ENCODE data around the gene TRABD2B. TPM values are rescaled to one million over a fixed set of nuclear protein-coding genes. Genes with fewer than 3 reads are reported as not detected.

TRABD2B gene
- total and polyA plus RNA-seq, 2 experiments from 2014 or later: not detected

DNA sequence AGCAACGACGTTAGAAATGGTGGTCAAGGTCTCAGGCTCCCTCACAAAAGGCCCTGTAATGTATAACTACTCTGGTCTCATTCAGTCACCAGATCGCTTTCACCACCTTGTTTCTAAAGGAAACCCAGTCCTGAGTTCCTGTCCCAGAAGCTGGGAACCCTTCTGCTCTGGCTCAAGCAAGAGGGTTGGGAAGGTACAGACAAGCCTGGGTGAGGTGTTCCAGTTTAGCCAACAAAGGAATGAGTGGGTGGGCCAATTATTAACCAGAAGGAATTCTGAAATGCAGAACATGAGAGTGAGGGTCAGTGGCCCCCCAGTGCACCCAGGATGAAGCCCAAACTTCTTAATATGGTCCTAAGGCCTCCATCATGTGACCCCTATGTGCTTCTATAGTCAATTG, 17.5 kb downstream of the TRABD2B start:
- Histone ChIP-seq H2AFZ (no peak overlapping the region), H3K27ac (no peak overlapping the region), H3K27me3 (replicated peaks; ENCODE audit: insufficient read depth) (no peaks in the 10 kb centered on the region), H3K9me2 (ENCODE audit: insufficient read depth) (no peaks in the 10 kb centered on the region), H3K4me2 (ENCODE audit: unreplicated experiment) (no peak overlapping the region), H3K4me3 (no peak overlapping the region), H3F3A (ENCODE audit: insufficient read depth) (no peaks in the 10 kb centered on the region), H4K20me1 (ENCODE audit: insufficient read depth) (no peaks in the 10 kb centered on the region), H3K36me3 (ENCODE audit: low read depth) (no peaks in the 10 kb centered on the region), H3K9ac (no peak overlapping the region), H3K4me1 (ENCODE audit: insufficient read depth) (no peaks in the 10 kb centered on the region), H3K79me2 (ENCODE audit: insufficient read depth) (no peaks in the 10 kb centered on the region), H3K9me3 (ENCODE audit: low read depth) (no peaks in the 10 kb centered on the region)
- in situ Hi-C loops (cut with MboI): no loop called here
- WGBS, 2 experiments (ENCODE audit: low coverage in 1 of 2, low lambda C conversion rate in 2 of 2, missing lambda C conversion rate in 2 of 2): 83 to 88% methylated on average over 3 of the region's 3 CpGs
- no peak for TF ChIP-seq EZH2phosphoT487 (IDR thresholded peaks at IDR 0.05; ENCODE audit: insufficient read depth, low read depth)
- no peak for TF ChIP-seq EZH2 (IDR thresholded peaks at IDR 0.05; ENCODE audit: insufficient read depth, poor library complexity, severe bottlenecking)
- no peak for DNase-seq

DNA sequence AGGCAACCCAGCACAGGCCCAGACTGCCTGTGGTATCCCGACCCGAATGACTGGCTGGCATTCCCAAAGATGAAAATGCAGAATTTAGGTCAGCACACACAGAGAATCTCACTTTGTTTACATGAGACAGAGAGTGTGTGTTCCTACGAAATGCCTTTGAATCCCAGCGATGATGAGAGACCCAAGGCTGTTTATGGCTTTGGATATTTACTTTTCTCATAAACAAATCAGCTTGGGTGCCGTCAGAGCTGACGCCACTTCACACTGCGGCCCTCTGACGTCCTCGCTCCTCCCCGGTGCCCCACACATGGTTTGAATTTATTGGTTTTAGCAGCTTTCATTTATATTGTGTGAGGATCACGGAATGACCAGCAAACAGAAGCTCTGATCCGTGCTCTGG, 18.7 kb downstream of the TRABD2B start:
- in situ Hi-C loops (cut with MboI): no loop called here
- Histone ChIP-seq H4K20me1 (ENCODE audit: insufficient read depth) (no peaks in the 10 kb centered on the region), H3K4me3 (no peak overlapping the region), H2AFZ (no peak overlapping the region), H3K27ac (no peak overlapping the region), H3K9me3 (ENCODE audit: low read depth) (no peaks in the 10 kb centered on the region), H3K4me2 (ENCODE audit: unreplicated experiment) (no peak overlapping the region), H3K36me3 (ENCODE audit: low read depth) (no peaks in the 10 kb centered on the region), H3K4me1 (ENCODE audit: insufficient read depth) (no peaks in the 10 kb centered on the region), H3K27me3 (replicated peaks; ENCODE audit: insufficient read depth) (no peaks in the 10 kb centered on the region), H3K79me2 (ENCODE audit: insufficient read depth) (no peaks in the 10 kb centered on the region), H3F3A (ENCODE audit: insufficient read depth) (no peaks in the 10 kb centered on the region), H3K9me2 (ENCODE audit: insufficient read depth) (no peaks in the 10 kb centered on the region), H3K9ac (no peak overlapping the region)
- TF ChIP-seq EZH2 (IDR thresholded peaks at IDR 0.05; ENCODE audit: insufficient read depth, poor library complexity, severe bottlenecking) (no peak), EZH2phosphoT487 (IDR thresholded peaks at IDR 0.05; ENCODE audit: insufficient read depth, low read depth) (no peak)
- WGBS, 2 experiments (ENCODE audit: low coverage in 1 of 2, low lambda C conversion rate in 2 of 2, missing lambda C conversion rate in 2 of 2): 18 to 21% methylated on average over 12 of the region's 12 CpGs
- peak; percentile 29 for DNase-seq

DNA sequence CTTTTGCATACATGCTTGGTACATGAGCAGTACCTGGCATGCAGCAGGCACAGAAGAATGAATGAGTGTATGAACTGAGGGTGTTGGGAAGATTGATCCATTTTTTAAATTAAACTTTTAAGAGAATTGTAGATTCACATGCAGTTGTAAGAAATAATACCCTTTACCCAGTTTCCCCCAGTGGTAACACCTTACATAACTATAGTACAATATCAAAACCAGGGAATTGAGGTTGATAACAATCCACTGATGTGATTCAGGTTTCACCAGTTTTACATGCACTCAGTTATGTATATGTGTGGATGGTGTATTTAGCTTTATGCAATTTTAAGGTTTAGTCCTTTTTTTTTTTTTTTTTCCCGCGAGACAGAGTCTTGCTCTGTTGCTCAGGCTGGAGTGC, 20.5 kb downstream of the TRABD2B start:
- WGBS, 2 experiments (ENCODE audit: low coverage in 1 of 2, low lambda C conversion rate in 2 of 2, missing lambda C conversion rate in 2 of 2): 87 to 90% methylated on average over 2 of the region's 2 CpGs
- Histone ChIP-seq H2AFZ (no peak overlapping the region), H3F3A (ENCODE audit: insufficient read depth) (no peaks in the 10 kb centered on the region), H3K4me1 (ENCODE audit: insufficient read depth) (no peaks in the 10 kb centered on the region), H3K36me3 (ENCODE audit: low read depth) (no peaks in the 10 kb centered on the region), H3K4me2 (ENCODE audit: unreplicated experiment) (no peak overlapping the region), H4K20me1 (ENCODE audit: insufficient read depth) (no peaks in the 10 kb centered on the region), H3K4me3 (no peak overlapping the region), H3K27me3 (replicated peaks; ENCODE audit: insufficient read depth) (no peaks in the 10 kb centered on the region), H3K27ac (no peak overlapping the region), H3K9me3 (ENCODE audit: low read depth) (no peaks in the 10 kb centered on the region), H3K9ac (no peak overlapping the region), H3K79me2 (ENCODE audit: insufficient read depth) (no peaks in the 10 kb centered on the region), H3K9me2 (ENCODE audit: insufficient read depth) (no peaks in the 10 kb centered on the region)
- in situ Hi-C loops (cut with MboI): no loop called here
- no peak for TF ChIP-seq EZH2 (IDR thresholded peaks at IDR 0.05; ENCODE audit: insufficient read depth, poor library complexity, severe bottlenecking)
- TF ChIP-seq EZH2phosphoT487 (IDR thresholded peaks at IDR 0.05; ENCODE audit: insufficient read depth, low read depth): no peak
- no peak for DNase-seq

DNA sequence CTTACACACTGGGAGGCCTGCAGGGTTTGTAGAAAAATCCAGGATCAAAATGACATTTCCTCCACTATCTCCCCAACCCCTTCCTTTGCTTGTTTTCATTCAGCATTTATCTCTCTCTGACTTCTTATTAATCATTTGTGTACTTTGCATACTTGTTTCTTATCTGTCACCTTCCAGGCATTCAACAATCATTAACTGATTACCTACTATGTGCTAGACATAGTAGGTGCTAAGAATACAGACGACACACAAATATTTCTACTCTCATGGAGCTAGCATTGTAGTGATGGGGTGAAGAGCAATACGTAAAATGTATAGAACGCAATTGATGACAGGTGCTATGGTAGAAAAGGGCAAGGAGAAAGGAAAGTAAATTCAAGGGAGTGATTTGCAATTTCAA, 20.9 kb downstream of the TRABD2B start:
- no peaks in the 10 kb centered on the region for H3K9me3 ChIP-seq (ENCODE audit: low read depth)
- no peaks in the 10 kb centered on the region for H3K27me3 ChIP-seq (replicated peaks; ENCODE audit: insufficient read depth)
- H3K79me2 ChIP-seq (ENCODE audit: insufficient read depth): no peaks in the 10 kb centered on the region
- in situ Hi-C loops (cut with MboI): no loop called here
- no peak overlapping the region for H3K9ac ChIP-seq
- no peak overlapping the region for H3K4me2 ChIP-seq (ENCODE audit: unreplicated experiment)
- WGBS, 2 experiments (ENCODE audit: low coverage in 1 of 2, low lambda C conversion rate in 2 of 2, missing lambda C conversion rate in 2 of 2): 65 to 74% methylated on average over 3 of the region's 3 CpGs
- H2AFZ ChIP-seq: no peak overlapping the region
- no peaks in the 10 kb centered on the region for H3F3A ChIP-seq (ENCODE audit: insufficient read depth)
- H4K20me1 ChIP-seq (ENCODE audit: insufficient read depth): no peaks in the 10 kb centered on the region
- no peak for DNase-seq
- no peaks in the 10 kb centered on the region for H3K36me3 ChIP-seq (ENCODE audit: low read depth)
- no peaks in the 10 kb centered on the region for H3K9me2 ChIP-seq (ENCODE audit: insufficient read depth)
- no peaks in the 10 kb centered on the region for H3K4me1 ChIP-seq (ENCODE audit: insufficient read depth)
- no peak overlapping the region for H3K27ac ChIP-seq
- H3K4me3 ChIP-seq: no peak overlapping the region
- no peak for TF ChIP-seq EZH2phosphoT487 (IDR thresholded peaks at IDR 0.05; ENCODE audit: insufficient read depth, low read depth)
- TF ChIP-seq EZH2 (IDR thresholded peaks at IDR 0.05; ENCODE audit: insufficient read depth, poor library complexity, severe bottlenecking): no peak

DNA sequence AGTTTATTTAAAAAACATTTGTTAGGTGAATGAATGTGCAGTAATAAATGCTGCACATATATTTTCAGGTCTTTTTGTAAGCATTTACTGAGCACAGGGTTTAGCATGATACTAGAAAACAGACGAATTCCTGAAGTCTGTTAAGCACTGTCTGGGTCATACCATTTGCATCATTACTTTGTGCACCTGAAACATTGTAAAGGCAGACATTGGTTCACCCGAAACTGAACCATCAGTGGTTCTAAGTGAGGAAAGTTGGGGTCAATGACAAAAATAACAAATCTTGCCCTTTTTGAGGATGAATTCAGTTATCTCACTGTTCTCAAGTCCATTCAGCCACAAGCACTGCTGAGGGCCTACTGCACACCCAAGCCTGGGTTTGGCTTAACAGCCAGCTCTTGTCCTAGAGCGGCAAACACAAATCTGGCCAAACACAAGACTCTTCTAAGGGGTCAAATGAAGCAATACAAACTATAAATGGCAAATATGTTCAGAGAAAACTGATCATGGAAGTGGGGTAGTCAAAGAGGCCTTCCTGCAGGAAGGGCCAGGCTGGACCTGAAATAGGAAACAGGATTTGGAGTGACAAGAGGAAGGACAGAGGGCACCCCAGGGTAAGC, 21.8 kb downstream of the TRABD2B start:
- Histone ChIP-seq H2AFZ (no peak overlapping the region), H3K4me1 (ENCODE audit: insufficient read depth) (no peaks in the 10 kb centered on the region), H3K27me3 (replicated peaks; ENCODE audit: insufficient read depth) (no peaks in the 10 kb centered on the region), H3K9me2 (ENCODE audit: insufficient read depth) (no peaks in the 10 kb centered on the region), H3K9ac (no peak overlapping the region), H3K4me3 (no peak overlapping the region), H3K27ac (no peak overlapping the region), H4K20me1 (ENCODE audit: insufficient read depth) (no peaks in the 10 kb centered on the region), H3K36me3 (ENCODE audit: low read depth) (no peaks in the 10 kb centered on the region), H3K9me3 (ENCODE audit: low read depth) (no peaks in the 10 kb centered on the region), H3K79me2 (ENCODE audit: insufficient read depth) (no peaks in the 10 kb centered on the region), H3F3A (ENCODE audit: insufficient read depth) (no peaks in the 10 kb centered on the region), H3K4me2 (ENCODE audit: unreplicated experiment) (no peak overlapping the region)
- 27 to 34% methylated on average over 3 of the region's 3 CpGs for WGBS, 2 experiments (ENCODE audit: low coverage in 1 of 2, low lambda C conversion rate in 2 of 2, missing lambda C conversion rate in 2 of 2)
- in situ Hi-C loops (cut with MboI): no loop called here
- DNase-seq: no peak
- TF ChIP-seq EZH2phosphoT487 (IDR thresholded peaks at IDR 0.05; ENCODE audit: insufficient read depth, low read depth): no peak
- no peak for TF ChIP-seq EZH2 (IDR thresholded peaks at IDR 0.05; ENCODE audit: insufficient read depth, poor library complexity, severe bottlenecking)

Data from GM23248 (cell line).